Erythroblast (primary cell): ENCODE results near the gene ARHGAP24.

ENCODE experiments used
- DNase-seq, 2 experiments: peaks; one replicate each; lab custom pipeline; 2025; lab: John Stamatoyannopoulos, UW
- GATA1 ChIP-seq: IDR thresholded peaks from 2 replicates; pipeline ENCODE4 v1.6.1; 2011; ENCODE audit warnings: low read depth, mild to moderate bottlenecking, control low read depth, low read length, moderate library complexity
- POLR2A ChIP-seq: IDR thresholded peaks from 2 replicates; pipeline ENCODE4 v1.6.1; 2011; ENCODE audit warnings: mild to moderate bottlenecking, low read length

ARHGAP24 gene

GRCh38 chr4:85557016-85557901 is 82.3 kb downstream of the ARHGAP24 start:
- TF ChIP-seq POLR2A (no peak), GATA1 (no peak)
- no peak for DNase-seq

GRCh38 chr4:85565761-85566480 is 91.0 kb downstream of the ARHGAP24 start:
- TF ChIP-seq POLR2A: no peak
- no peak for TF ChIP-seq GATA1
- DNase-seq: no peak

- DNase-seq: no peak
- no peak for TF ChIP-seq POLR2A
- TF ChIP-seq GATA1: no peak
Measured at GRCh38 chr4:85569730-85570299, 94.9 kb downstream of the ARHGAP24 start.

GRCh38 chr4:85570388-85570787 is 95.4 kb downstream of the ARHGAP24 start:
- no peak for DNase-seq
- no peak for TF ChIP-seq POLR2A
- no peak for TF ChIP-seq GATA1

- TF ChIP-seq GATA1: no peak
- TF ChIP-seq POLR2A: no peak
- DNase-seq: no peak
Measured at GRCh38 chr4:85571008-85571407, 96.1 kb downstream of the ARHGAP24 start.

GRCh38 chr4:85573270-85573669 is 98.3 kb downstream of the ARHGAP24 start:
- TF ChIP-seq POLR2A (no peak), GATA1 (no peak)
- no peak for DNase-seq

GRCh38 chr4:85577307-85577706 is 102.4 kb downstream of the ARHGAP24 start:
- TF ChIP-seq POLR2A: no peak
- no peak for TF ChIP-seq GATA1

GRCh38 chr4:85579942-85580341 is 105.0 kb downstream of the ARHGAP24 start:
- DNase-seq: no peak
- TF ChIP-seq POLR2A (no peak), GATA1 (no peak)

More at GRCh38 chr4:85577307-85577706, 102.4 kb downstream of the ARHGAP24 start:
- DNase-seq: no peak

GRCh38 chr4:85580489-85580888 is 105.5 kb downstream of the ARHGAP24 start:
- TF ChIP-seq POLR2A (no peak), GATA1 (no peak)

GRCh38 chr4:85587952-85588351 is 113.0 kb downstream of the ARHGAP24 start:
- TF ChIP-seq GATA1 (no peak), POLR2A (no peak)

More at GRCh38 chr4:85580489-85580888, 105.5 kb downstream of the ARHGAP24 start:
- DNase-seq: no peak

GRCh38 chr4:85591406-85592098 is 116.6 kb downstream of the ARHGAP24 start:
- no peak for DNase-seq
- TF ChIP-seq POLR2A: no peak
- no peak for TF ChIP-seq GATA1

More at GRCh38 chr4:85587952-85588351, 113.0 kb downstream of the ARHGAP24 start:
- no peak for DNase-seq

- TF ChIP-seq POLR2A: no peak
- no peak for TF ChIP-seq GATA1
- DNase-seq: no peak
Measured at GRCh38 chr4:85595098-85595775, 120.3 kb downstream of the ARHGAP24 start.
